C4-2B (cell line): ENCODE data around the gene PLEKHD1.

Source experiments
- ZFX ChIP-seq: fragments of 450-650 bp; IDR thresholded peaks from 2 replicates; pipeline ENCODE4 v1.6.1; 2017
- TF ChIP-seq, protein P1 (sequence below): fragments of 450-650 bp; conservative IDR thresholded peaks from 2 replicates; pipeline ENCODE4 v1.5.1; 2017; ENCODE audit warnings: mild to moderate bottlenecking

DNA sequence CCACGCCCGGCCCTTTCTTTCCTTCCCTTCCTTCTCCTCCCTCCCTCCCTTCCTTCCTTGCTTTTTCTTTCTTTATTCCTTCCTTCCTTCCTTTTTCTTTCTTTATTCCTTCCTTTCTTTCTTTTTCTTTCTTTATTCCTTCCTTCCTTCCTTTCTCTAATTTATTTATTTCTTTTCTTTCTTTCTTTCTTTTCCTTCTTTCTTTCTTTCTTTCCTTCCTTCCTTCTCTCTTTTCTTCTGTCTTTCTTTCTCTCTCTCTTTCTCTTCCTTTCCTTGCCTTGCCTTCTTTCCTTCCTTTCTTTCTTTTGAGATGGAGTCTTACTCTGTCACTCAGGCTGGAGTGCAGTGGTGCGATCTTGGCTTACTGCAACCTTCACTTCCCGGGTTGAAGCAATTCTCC lies 74.2 kb downstream of the PLEKHD1 start:
- TF ChIP-seq, protein P1, sequence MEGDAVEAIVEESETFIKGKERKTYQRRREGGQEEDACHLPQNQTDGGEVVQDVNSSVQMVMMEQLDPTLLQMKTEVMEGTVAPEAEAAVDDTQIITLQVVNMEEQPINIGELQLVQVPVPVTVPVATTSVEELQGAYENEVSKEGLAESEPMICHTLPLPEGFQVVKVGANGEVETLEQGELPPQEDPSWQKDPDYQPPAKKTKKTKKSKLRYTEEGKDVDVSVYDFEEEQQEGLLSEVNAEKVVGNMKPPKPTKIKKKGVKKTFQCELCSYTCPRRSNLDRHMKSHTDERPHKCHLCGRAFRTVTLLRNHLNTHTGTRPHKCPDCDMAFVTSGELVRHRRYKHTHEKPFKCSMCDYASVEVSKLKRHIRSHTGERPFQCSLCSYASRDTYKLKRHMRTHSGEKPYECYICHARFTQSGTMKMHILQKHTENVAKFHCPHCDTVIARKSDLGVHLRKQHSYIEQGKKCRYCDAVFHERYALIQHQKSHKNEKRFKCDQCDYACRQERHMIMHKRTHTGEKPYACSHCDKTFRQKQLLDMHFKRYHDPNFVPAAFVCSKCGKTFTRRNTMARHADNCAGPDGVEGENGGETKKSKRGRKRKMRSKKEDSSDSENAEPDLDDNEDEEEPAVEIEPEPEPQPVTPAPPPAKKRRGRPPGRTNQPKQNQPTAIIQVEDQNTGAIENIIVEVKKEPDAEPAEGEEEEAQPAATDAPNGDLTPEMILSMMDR = no peak
- no peak for TF ChIP-seq ZFX
